Stimulated activated effector memory CD8-positive, alpha-beta T cell treated with anti-CD3 and anti-CD28 coated beads, Interleukin-12 subunit alpha, Interleukin-12 subunit beta, amount 100 ng/mL, for 72 hours (primary cell): ENCODE results near the gene LINC00632.

Experiments used
- ATAC-seq: fragments of 150-1000 bp; cut with Tn5 transposase; 2 replicates; pipeline ENCODE4 v1.10.0; 2021
- DNase-seq, 2 donors: peaks; one replicate each; pipeline ENCODE4 v3.0.0; 2021 to 2022; ENCODE audit warnings: low spot score in 2 of 2
- H3K27ac Mint-ChIP-seq: one replicate; pipeline ENCODE4 v1.8.0; 2022; ENCODE audit warnings: mild to moderate bottlenecking, mixed read lengths
- H3K36me3 Mint-ChIP-seq: one replicate; pipeline ENCODE4 v1.8.0; 2022; ENCODE audit warnings: mild to moderate bottlenecking, mixed read lengths
- H3K4me1 Mint-ChIP-seq: one replicate; pipeline ENCODE4 v1.8.0; 2022; ENCODE audit warnings: mixed read lengths
- H3K4me3 Mint-ChIP-seq: one replicate; pipeline ENCODE4 v1.8.0; 2022; ENCODE audit warnings: mild to moderate bottlenecking, mixed read lengths
- H3K9me3 Mint-ChIP-seq: one replicate; pipeline ENCODE4 v1.8.0; 2022; ENCODE audit warnings: mixed read lengths

Gene LINC00632

GRCh38 chrX:140724736-140725135, 15.2 kb downstream of the LINC00632 start:
- ATAC-seq (no peak), DNase-seq (no peak)
- Mint-ChIP-seq H3K4me1 (no peaks in the 10 kb centered on the region), H3K36me3 (no peaks in the 10 kb centered on the region), H3K27ac (no peak overlapping the region), H3K4me3 (no peak overlapping the region), H3K9me3 (no peaks in the 10 kb centered on the region)

DNA sequence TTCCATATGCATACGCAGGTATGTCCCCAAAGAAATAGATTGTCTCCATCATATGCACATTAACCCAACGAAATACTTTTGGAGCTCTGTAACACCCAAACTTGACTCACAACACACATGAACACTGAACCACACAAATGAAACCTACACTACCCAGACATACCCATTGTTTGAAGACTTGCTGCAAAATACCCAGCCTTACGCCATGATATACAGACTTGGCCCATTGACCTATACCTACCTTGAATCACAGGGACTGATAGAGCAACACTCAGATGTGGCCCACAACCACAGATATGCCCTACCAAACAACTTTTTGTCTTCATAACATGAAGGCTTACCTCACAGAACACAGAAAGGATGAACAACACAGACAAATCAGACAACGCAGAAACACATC, 15.9 kb downstream of the LINC00632 start:
- Mint-ChIP-seq H3K4me1 (no peaks in the 10 kb centered on the region), H3K4me3 (no peak overlapping the region), H3K27ac (no peak overlapping the region), H3K9me3 (no peaks in the 10 kb centered on the region), H3K36me3 (no peaks in the 10 kb centered on the region)
- DNase-seq: no peak
- no peak for ATAC-seq

DNA sequence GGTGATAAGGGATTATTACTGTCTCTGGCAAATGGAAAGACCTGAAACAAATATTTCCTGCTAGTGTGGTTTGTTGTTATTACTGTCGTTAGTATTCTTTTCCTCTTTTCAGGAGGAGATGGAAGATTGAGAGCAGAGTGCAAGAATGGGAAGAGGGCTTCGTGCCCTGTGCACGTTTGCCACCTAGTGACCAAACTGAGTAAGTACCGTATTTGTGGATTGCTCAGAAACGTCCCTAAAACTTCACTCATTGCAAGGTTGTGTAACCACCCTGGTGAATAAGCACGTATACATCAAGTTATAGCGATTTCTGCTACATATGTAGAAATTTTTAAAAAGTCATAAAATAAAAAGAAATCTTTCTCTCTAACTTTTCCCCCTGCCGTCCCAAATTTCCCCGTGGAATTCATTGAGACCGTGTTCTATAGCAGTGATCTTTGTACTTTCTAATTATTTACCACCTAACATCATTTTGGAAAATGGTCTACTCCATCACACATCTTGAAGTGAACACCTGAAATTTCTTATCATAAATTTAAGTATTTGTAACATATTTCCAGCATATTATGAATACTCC, 24.3 kb downstream of the LINC00632 start:
- H3K4me3 Mint-ChIP-seq: no peak overlapping the region
- no peak overlapping the region for H3K27ac Mint-ChIP-seq
- DNase-seq (no peak), ATAC-seq (no peak)
- no peaks in the 10 kb centered on the region for H3K9me3 Mint-ChIP-seq
- H3K36me3 Mint-ChIP-seq: no peaks in the 10 kb centered on the region
- H3K4me1 Mint-ChIP-seq: no peaks in the 10 kb centered on the region

DNA sequence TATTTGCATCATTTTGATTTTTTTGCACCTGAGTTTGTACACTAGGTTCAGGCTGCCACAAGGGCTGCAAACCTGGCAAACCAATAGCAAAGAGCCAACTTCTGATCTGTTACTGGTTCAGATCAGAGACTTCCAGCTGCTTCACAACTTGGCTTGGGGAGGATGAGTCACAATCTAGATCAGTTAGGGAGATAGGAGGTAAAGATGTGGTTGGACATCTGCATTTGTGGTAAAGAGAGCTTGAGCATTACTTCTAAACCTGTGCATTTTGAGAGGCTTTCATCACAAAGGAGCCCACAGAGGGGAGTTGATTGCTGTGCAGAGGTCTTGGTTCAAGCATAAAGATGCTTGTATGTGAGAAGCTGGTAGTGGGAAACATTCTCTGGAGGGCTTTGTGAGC, 34.5 kb downstream of the LINC00632 start:
- DNase-seq: no peak
- Mint-ChIP-seq H3K4me3 (no peak overlapping the region), H3K27ac (no peak overlapping the region), H3K4me1 (no peaks in the 10 kb centered on the region), H3K36me3 (no peaks in the 10 kb centered on the region), H3K9me3 (peaks cover 3% of the 10 kb centered on the region)
- no peak for ATAC-seq

- Mint-ChIP-seq H3K4me1 (no peaks in the 10 kb centered on the region), H3K27ac (no peak overlapping the region), H3K9me3 (no peaks in the 10 kb centered on the region), H3K36me3 (no peaks in the 10 kb centered on the region), H3K4me3 (no peak overlapping the region)
- ATAC-seq (no peak), DNase-seq (no peak)
Measured at GRCh38 chrX:140756941-140757340, 47.4 kb downstream of the LINC00632 start.

DNA sequence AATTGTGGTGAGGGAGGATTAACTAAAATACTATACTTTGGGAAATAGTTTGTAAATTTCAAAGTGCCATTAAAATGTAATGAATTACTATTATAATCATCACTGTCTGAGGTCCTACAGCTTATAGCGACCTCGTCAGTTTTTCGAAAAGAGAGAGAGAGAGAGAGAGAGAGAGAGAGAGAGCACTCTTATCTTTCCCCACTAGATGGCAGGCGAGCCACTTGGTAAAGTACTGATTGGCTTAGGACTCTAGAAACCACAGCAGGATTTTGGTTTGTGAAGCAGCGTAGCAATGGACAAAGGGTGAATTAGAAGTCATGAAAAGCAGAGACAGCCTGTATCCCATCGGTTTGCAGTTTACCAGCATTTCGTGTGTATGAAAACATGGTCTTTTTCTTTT, 52.5 kb downstream of the LINC00632 start:
- Mint-ChIP-seq H3K36me3 (no peaks in the 10 kb centered on the region), H3K4me1 (no peaks in the 10 kb centered on the region), H3K4me3 (no peak overlapping the region), H3K9me3 (no peaks in the 10 kb centered on the region), H3K27ac (no peak overlapping the region)
- DNase-seq: peak in 1 of 2 donors; percentile 40
- no peak for ATAC-seq

DNA sequence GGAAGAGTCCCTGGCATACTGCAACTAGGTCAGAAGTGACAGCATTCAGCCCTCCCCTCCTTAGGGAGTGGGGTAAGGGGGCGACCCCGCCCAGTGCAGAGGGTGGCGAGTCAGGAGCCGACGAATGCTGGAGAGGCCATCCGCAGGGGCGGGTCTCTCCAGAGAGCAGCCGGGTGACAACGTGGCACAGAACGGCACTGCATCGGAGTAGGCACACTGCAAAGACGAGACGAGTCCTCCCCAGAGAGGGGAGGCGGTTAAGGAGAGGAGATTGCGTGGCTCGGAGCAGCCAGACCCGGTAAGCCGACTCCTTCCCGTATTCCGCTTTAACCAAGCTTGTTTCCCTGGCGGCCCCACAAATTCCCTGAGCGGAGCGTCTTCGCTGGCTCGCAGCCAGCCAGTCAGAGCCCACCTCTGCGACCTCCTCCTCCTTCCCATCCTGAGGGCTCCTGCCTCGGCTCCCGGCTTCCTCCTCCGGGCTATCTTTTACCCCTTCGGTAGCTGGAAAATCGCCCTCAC, 54.9 kb downstream of the LINC00632 start:
- Mint-ChIP-seq H3K27ac (no peak overlapping the region), H3K9me3 (no peaks in the 10 kb centered on the region), H3K36me3 (no peaks in the 10 kb centered on the region), H3K4me1 (no peaks in the 10 kb centered on the region), H3K4me3 (no peak overlapping the region)
- DNase-seq (no peak), ATAC-seq (no peak)

DNA sequence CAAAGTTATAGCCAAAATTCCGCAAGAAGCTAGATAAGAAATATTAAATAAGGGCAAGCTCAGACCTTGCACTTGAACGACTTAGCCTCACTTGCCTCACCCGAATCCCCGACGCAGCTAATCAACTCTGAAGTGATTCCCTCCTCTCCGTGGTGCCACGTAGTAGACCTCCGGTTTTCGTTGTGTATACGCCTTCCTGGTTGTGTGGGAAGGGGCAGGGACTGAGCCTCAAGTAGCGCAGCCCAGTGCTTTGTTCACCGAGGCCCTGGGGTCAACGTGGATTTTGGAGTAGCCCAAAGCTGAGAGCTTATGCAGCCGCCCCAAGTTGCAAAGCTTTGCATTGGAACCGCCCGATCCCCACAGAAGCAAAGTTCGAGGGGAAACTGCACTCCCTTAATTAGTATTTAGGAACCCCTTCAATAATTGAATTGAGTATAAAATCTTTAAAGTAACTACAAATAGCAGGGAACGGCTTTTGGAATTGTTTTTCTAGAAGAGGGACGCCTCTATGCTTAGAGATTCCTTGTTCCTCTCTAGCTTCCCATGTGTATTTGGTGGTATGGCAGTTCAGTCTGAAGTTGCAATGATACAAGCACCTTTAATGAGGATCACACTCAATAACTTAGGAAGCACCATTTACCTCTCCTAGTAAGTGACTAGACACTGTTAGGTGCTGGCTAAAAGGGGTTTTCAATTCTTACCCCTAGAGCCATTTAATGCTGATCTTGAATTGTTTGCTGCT, 55.7 kb downstream of the LINC00632 start:
- Mint-ChIP-seq H3K27ac (no peak overlapping the region), H3K4me3 (no peak overlapping the region), H3K4me1 (no peaks in the 10 kb centered on the region), H3K9me3 (no peaks in the 10 kb centered on the region), H3K36me3 (no peaks in the 10 kb centered on the region)
- ATAC-seq: no peak
- DNase-seq: no peak

DNA sequence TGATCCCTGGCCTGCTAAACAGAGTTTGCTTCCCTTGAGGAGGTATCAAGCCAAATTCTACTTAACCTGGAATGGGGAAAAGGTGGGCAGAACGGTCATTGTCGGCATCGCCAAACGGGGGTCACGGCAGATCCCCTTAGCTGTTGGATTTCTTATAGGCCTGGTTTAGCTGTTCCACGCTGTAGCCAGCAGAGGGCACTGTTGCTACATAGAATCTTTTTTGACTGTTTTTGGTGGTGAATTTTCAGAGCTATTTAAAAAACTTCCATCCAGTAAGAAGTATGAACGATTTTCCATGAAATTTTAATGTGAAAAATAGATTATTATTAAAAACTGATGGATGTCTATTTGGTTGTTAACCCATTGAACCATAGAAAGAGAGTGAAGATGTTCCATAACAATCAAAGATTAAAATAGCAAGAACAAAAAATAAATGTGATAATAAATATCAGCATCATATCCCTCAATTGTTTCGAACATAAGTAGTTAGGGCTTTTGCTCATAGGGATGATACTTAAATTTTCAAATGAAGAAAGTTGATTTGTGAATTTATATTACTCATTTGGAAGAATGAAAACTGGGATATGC, 56.6 kb downstream of the LINC00632 start:
- H3K4me3 Mint-ChIP-seq: no peak overlapping the region

DNA sequence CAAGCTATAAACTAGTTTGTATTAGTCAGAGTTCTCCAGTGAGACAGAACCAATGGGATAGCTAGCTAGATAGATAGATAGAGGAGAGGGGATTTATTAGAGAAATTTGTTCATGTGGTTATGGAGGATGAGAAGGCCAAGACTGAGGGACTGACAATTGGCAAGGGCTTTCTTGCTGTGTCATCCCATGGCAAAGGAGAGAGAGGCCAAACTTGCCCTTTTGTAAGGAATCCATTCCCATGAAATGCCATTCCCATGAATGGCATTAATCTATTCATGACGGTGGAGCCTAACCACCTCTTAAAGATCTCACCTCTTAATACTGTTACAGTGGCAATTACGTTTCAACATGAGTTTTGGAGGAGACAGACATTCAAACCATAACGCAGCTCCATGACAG, 58.1 kb downstream of the LINC00632 start:
- ATAC-seq (no peak), DNase-seq (no peak)
- H3K4me1 Mint-ChIP-seq: no peaks in the 10 kb centered on the region
- no peaks in the 10 kb centered on the region for H3K36me3 Mint-ChIP-seq
- no peak overlapping the region for H3K4me3 Mint-ChIP-seq
- no peaks in the 10 kb centered on the region for H3K9me3 Mint-ChIP-seq
- H3K27ac Mint-ChIP-seq: no peak overlapping the region

More for the DNA sequence above, 56.6 kb downstream of the LINC00632 start:
- no peaks in the 10 kb centered on the region for H3K9me3 Mint-ChIP-seq
- no peaks in the 10 kb centered on the region for H3K36me3 Mint-ChIP-seq
- no peaks in the 10 kb centered on the region for H3K4me1 Mint-ChIP-seq
- peak in 1 of 2 donors; percentile 49 for DNase-seq
- H3K27ac Mint-ChIP-seq: no peak overlapping the region
- ATAC-seq: no peak

- ATAC-seq (no peak), DNase-seq (no peak)
- H3K9me3 Mint-ChIP-seq: no peaks in the 10 kb centered on the region
- no peak overlapping the region for H3K27ac Mint-ChIP-seq
- no peaks in the 10 kb centered on the region for H3K4me1 Mint-ChIP-seq
- H3K4me3 Mint-ChIP-seq: no peak overlapping the region
- H3K36me3 Mint-ChIP-seq: no peaks in the 10 kb centered on the region
Measured at GRCh38 chrX:140775211-140775610, 65.7 kb downstream of the LINC00632 start.

DNA sequence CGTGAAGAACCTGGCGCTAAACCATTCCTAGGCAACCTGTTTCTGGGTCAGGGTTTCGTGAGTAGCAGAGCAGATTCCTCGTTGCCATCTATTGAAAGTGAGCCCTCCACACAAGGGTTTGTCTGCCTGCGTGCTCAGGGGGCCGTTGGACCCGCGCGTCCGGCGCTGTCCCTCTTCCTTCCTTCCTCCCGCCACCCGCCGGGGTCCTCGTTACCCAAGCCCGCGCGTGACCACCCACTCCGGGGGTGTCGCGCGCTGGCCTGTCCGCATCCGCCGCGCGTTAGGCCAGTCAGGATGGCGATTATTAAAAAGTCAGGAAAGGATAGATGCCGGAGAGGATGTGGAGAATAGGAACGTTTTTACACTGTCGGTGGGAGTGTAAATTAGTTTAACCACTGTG, 66.8 kb downstream of the LINC00632 start:
- ATAC-seq (no peak), DNase-seq (no peak)
- no peaks in the 10 kb centered on the region for H3K36me3 Mint-ChIP-seq
- H3K9me3 Mint-ChIP-seq: no peaks in the 10 kb centered on the region
- H3K4me1 Mint-ChIP-seq: no peaks in the 10 kb centered on the region
- H3K4me3 Mint-ChIP-seq: no peak overlapping the region
- no peak overlapping the region for H3K27ac Mint-ChIP-seq

DNA sequence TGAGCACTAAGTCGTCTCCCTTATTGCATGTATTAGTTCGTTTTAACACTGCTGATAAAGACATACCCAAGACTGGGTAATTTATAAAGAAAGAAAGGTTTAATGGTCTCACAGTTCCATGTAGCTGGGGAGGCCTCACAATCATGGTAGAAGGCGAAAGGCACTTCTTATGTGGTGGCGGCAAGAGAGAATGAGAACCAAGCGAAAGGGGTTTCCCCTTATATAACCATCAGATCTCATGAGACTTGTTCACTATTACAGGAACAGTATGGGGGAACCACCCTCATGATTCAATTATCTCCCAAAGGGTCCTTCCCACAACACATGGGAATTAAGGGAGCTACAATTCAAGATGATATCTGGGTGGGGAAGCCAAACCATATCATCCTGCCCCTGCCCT, 85.1 kb downstream of the LINC00632 start:
- H3K4me3 Mint-ChIP-seq: no peak overlapping the region
- ATAC-seq (no peak), DNase-seq (no peak)
- no peaks in the 10 kb centered on the region for H3K4me1 Mint-ChIP-seq
- no peaks in the 10 kb centered on the region for H3K9me3 Mint-ChIP-seq
- no peak overlapping the region for H3K27ac Mint-ChIP-seq
- no peaks in the 10 kb centered on the region for H3K36me3 Mint-ChIP-seq

DNA sequence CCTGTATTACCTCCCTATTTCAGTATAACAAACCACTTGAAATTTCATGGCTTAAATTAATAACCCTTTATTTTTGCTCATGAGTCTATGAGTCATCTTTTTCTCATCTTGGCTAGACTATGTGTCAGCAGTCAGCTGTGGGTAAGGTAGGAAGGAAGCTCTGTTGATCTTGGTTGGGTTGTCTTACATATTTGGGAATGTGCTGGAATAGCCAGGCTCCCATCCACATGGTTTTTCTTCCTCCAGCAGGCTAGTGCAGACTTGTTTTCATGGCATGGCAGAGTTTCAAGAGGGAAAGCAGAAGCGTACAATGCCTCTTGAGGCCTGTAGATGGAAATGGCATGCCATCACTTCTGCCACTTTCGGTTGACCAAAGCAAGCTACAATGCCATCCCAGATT, 89.7 kb downstream of the LINC00632 start:
- Mint-ChIP-seq H3K27ac (no peak overlapping the region), H3K9me3 (peaks cover under 1% of the 10 kb centered on the region), H3K36me3 (no peaks in the 10 kb centered on the region), H3K4me1 (no peaks in the 10 kb centered on the region), H3K4me3 (no peak overlapping the region)
- ATAC-seq: no peak
- DNase-seq: no peak

DNA sequence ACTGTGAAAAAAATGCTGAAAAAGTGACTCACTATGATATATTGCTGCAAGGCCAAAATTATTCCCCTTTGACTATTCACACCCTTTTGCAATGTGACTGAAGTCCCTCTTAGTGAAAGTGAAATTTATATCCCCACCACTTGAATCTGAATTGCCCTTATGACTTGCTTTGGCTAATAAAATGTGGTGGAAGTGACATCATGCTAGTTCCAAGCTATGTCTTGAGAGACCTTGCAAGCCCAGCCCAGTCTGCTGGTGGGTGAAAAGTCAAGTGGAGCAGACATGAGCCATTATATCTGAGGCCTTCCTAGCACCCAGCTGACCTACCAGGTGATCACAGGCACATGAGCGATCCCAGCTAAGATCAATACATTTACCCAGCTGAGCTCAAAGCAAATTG, 94.7 kb downstream of the LINC00632 start:
- Mint-ChIP-seq H3K4me3 (no peak overlapping the region), H3K9me3 (peaks cover 11% of the 10 kb centered on the region), H3K27ac (no peak overlapping the region), H3K4me1 (no peaks in the 10 kb centered on the region), H3K36me3 (no peaks in the 10 kb centered on the region)
- no peak for DNase-seq
- ATAC-seq: no peak

GRCh38 chrX:140815868-140816267, 106.3 kb downstream of the LINC00632 start:
- Mint-ChIP-seq H3K36me3 (no peaks in the 10 kb centered on the region), H3K9me3 (peaks cover 15% of the 10 kb centered on the region), H3K4me1 (no peaks in the 10 kb centered on the region), H3K27ac (no peak overlapping the region), H3K4me3 (no peak overlapping the region)
- DNase-seq (no peak), ATAC-seq (no peak)
